Breast epithelium (tissue), 3 donors: Measurements from ENCODE around the gene BEST2.

Experiments
- POLR2A ChIP-seq: fragments of 450-650 bp; IDR thresholded peaks from one replicate; pipeline ENCODE4 v1.6.1; 2016; ENCODE audit warnings: antibody characterized with exemption, mild to moderate bottlenecking, moderate library complexity
- POLR2AphosphoS5 ChIP-seq, 3 donors: sonication (generic); formaldehyde crosslinking; IDR thresholded peaks; one replicate each; pipeline ENCODE4 v1.6.1; 2017; ENCODE audit warnings: antibody characterized with exemption in 3 of 3
- TF ChIP-seq, protein P1 (sequence below), 3 donors: fragments of 450-650 bp; IDR thresholded peaks; one replicate each; pipeline ENCODE4 v1.5.1; 2016 to 2017; ENCODE audit warnings: antibody characterized with exemption in 3 of 3, mild to moderate bottlenecking in 3 of 3, moderate library complexity in 3 of 3

DNA sequence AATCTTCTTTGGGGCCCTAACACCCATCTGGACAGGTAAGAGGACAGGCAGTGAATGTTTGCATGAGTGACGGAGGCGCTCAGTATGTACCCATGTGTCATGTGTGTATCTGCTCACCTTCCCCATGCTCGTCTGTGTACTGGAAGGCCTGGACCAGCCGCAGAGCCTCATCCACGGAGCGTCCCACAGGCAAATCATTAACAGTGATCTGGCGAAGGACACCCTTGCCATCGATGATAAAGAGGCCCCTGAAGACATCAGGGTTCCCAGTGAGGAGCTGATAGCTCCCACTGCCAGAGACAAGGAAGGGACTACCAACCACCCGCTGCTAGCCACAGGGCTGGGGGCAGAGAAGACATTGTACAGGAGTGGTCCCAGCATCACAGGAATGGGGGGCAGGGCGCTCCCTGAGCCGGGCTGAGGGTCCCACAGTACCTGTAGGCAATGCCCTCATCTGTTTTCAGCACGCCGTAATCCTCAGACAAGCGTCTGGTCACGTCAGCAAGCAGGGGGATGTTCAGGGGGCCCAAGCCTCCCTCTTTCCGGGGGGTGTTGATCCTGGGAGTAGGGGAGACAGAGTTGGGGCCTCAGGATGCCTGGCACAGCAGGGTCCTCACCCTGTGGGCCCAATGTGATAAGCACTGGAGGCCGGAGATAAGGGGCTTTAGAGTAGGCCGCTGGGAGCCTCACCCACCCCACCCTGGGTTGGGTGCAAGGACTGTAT lies 48.3 kb downstream of the BEST2 start:
- TF ChIP-seq, protein P1, sequence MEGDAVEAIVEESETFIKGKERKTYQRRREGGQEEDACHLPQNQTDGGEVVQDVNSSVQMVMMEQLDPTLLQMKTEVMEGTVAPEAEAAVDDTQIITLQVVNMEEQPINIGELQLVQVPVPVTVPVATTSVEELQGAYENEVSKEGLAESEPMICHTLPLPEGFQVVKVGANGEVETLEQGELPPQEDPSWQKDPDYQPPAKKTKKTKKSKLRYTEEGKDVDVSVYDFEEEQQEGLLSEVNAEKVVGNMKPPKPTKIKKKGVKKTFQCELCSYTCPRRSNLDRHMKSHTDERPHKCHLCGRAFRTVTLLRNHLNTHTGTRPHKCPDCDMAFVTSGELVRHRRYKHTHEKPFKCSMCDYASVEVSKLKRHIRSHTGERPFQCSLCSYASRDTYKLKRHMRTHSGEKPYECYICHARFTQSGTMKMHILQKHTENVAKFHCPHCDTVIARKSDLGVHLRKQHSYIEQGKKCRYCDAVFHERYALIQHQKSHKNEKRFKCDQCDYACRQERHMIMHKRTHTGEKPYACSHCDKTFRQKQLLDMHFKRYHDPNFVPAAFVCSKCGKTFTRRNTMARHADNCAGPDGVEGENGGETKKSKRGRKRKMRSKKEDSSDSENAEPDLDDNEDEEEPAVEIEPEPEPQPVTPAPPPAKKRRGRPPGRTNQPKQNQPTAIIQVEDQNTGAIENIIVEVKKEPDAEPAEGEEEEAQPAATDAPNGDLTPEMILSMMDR (IDR thresholded peaks at IDR 0.05): no peak
- TF ChIP-seq POLR2A: no peak
- no peak for TF ChIP-seq POLR2AphosphoS5 (IDR thresholded peaks at IDR 0.05)
